WTC11 (cell line): Measurements from ENCODE around the gene ASMTL. TPM values are rescaled to one million over a fixed set of nuclear protein-coding genes. Genes with fewer than 3 reads are reported as not detected.
"Not testable (repeated sequence)": the region's sequence is repeated elsewhere in the genome, so short reads cannot be mapped to it uniquely, and the experiment has no call there.

Experiments
- ATAC-seq: fragments of 200-7000 bp; cut with Tn5 transposase; 2 replicates; pipeline ENCODE4 v1.10.0; 2021; ENCODE audit warnings: mild to moderate bottlenecking, moderate library complexity
- CTCF ChIA-PET: fragments of 300-600 bp; sonication (Branson Sonifier 250); formaldehyde crosslinking; loops from one replicate; lab custom pipeline; 2021; ENCODE audit warnings: antibody characterized with exemption; lab: Charles Lee
- POLR2A ChIA-PET: fragments of 350-600 bp; sonication (Branson Sonifier 250); formaldehyde crosslinking; loops from one replicate; lab custom pipeline; 2021; ENCODE audit warnings: antibody characterized with exemption; lab: Charles Lee
- DNase-seq: peaks from one replicate; pipeline ENCODE4 v3.0.0; 2021; ENCODE audit warnings: low spot score
- H3K27ac Mint-ChIP-seq: 2 replicates; pipeline ENCODE4 v1.8.0; 2021; ENCODE audit warnings: mixed read lengths
- H3K27me3 Mint-ChIP-seq: 2 replicates; pipeline ENCODE4 v1.8.0; 2021; ENCODE audit warnings: low read depth, mild to moderate bottlenecking, moderate library complexity, mixed read lengths
- H3K36me3 Mint-ChIP-seq: 2 replicates; pipeline ENCODE4 v1.8.0; 2021; ENCODE audit warnings: mixed read lengths
- H3K4me1 Mint-ChIP-seq: 2 replicates; pipeline ENCODE4 v1.8.0; 2022; ENCODE audit warnings: mixed read lengths
- H3K4me3 Mint-ChIP-seq: 2 replicates; pipeline ENCODE4 v1.8.0; 2021; ENCODE audit warnings: mild to moderate bottlenecking, moderate library complexity, mixed read lengths
- H3K9me3 Mint-ChIP-seq: 2 replicates; pipeline ENCODE4 v1.8.0; 2021; ENCODE audit warnings: mixed read lengths
- CBFB ChIP-seq: sonication (generic); formaldehyde crosslinking; IDR thresholded peaks from 2 replicates; pipeline ENCODE4 v1.8.1; 2022; ENCODE audit warnings: mild to moderate bottlenecking, low read depth, missing genetic modification reagents
- FOXK1 ChIP-seq: sonication (generic); formaldehyde crosslinking; IDR thresholded peaks from 2 replicates; pipeline ENCODE4 v1.8.0; 2022; ENCODE audit warnings: mild to moderate bottlenecking, moderate library complexity, missing genetic modification reagents
- GRHL2 ChIP-seq: fragments of 250-450 bp; sonication (Bioruptor Pico); IDR thresholded peaks from 2 replicates; pipeline ENCODE4 v1.8.0; 2022; ENCODE audit warnings: mild to moderate bottlenecking, moderate library complexity; ENCODE audit not compliant: insufficient replicate concordance, severe bottlenecking
- GTF2I ChIP-seq: fragments of 250-450 bp; sonication (Bioruptor Pico); conservative IDR thresholded peaks from 2 replicates; pipeline ENCODE4 v1.4.0; 2021; ENCODE audit warnings: mild to moderate bottlenecking
- JAZF1 ChIP-seq: fragments of 250-450 bp; sonication (Bioruptor Pico); IDR thresholded peaks from 2 replicates; pipeline ENCODE4 v1.9.0; 2021; ENCODE audit warnings: moderate library complexity, mild to moderate bottlenecking, inconsistent platforms
- NFATC4 ChIP-seq: fragments of 250-450 bp; sonication (Bioruptor Pico); IDR thresholded peaks from 2 replicates; pipeline ENCODE4 v1.9.0; 2021; ENCODE audit warnings: mild to moderate bottlenecking
- NR3C1 ChIP-seq: sonication (generic); formaldehyde crosslinking; conservative IDR thresholded peaks from 2 replicates; pipeline ENCODE4 v1.8.1; 2023; ENCODE audit warnings: low read depth, mild to moderate bottlenecking, missing genetic modification reagents
- TCF7 ChIP-seq: sonication (generic); formaldehyde crosslinking; IDR thresholded peaks from 2 replicates; pipeline ENCODE4 v1.8.0; 2022; ENCODE audit warnings: mild to moderate bottlenecking, low read depth, missing genetic modification reagents, moderate library complexity
- ZNF138 ChIP-seq: sonication (generic); formaldehyde crosslinking; conservative IDR thresholded peaks from 2 replicates; pipeline ENCODE4 v1.8.1; 2022; ENCODE audit warnings: mild to moderate bottlenecking, moderate library complexity, missing genetic modification reagents
- total RNA-seq: library from RNA; stranded (reverse); gene quantifications from 3 replicates; pipeline ENCODE4 v1.2.3, GENCODE V29; 2021
- TF ChIP-seq, protein P1 (sequence below): sonication (generic); formaldehyde crosslinking; IDR thresholded peaks from 2 replicates; pipeline ENCODE4 v1.8.0; 2022; ENCODE audit warnings: mild to moderate bottlenecking, missing genetic modification reagents
- TF ChIP-seq, protein P2 (sequence below): fragments of 250-450 bp; sonication (Bioruptor Pico); IDR thresholded peaks from 2 replicates; pipeline ENCODE4 v1.9.0; 2021; ENCODE audit warnings: mild to moderate bottlenecking, borderline replicate concordance
- TF ChIP-seq, protein P3 (sequence below): sonication (generic); formaldehyde crosslinking; IDR thresholded peaks from 2 replicates; pipeline ENCODE4 v1.8.1; 2023; ENCODE audit warnings: mild to moderate bottlenecking, missing genetic modification reagents
- TF ChIP-seq, protein P4 (sequence below): fragments of 250-450 bp; sonication (Bioruptor Pico); IDR thresholded peaks from 2 replicates; pipeline ENCODE4 v1.8.0; 2021; ENCODE audit warnings: mild to moderate bottlenecking
- TF ChIP-seq, protein P5 (sequence below): sonication (generic); formaldehyde crosslinking; IDR thresholded peaks from 2 replicates; pipeline ENCODE4 v1.8.1; 2023; ENCODE audit warnings: mild to moderate bottlenecking, missing genetic modification reagents
- TF ChIP-seq, protein P6 (sequence below): sonication (generic); formaldehyde crosslinking; conservative IDR thresholded peaks from 2 replicates; pipeline ENCODE4 v1.8.1; 2022; ENCODE audit warnings: mild to moderate bottlenecking, missing genetic modification reagents

Gene ASMTL
- total RNA-seq, 1 experiment from 2014 or later = 70.6 TPM

DNA sequence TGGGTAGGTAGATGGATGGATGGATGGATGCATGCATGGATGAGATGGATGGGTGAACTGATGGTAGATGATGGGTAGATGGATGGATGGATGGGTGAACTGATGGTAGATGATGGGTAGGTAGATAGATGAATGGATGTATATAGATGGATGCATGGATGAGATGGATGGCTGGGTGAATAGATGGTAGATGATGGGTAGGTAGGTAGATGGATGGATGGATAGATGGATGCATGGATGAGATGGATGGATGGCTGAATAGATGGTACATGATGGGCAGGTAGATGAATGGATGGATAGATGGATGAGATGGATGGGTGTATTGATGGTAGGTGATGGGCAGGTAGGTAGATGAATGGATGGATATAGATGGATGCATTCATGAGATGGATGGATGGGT lies 45.7 kb downstream of the ASMTL start:
- ChIA-PET POLR2A (no interaction called here), CTCF (no interaction called here)
- no peaks in the 10 kb centered on the region for H3K9me3 Mint-ChIP-seq
- peaks cover 9% of the 10 kb centered on the region for H3K36me3 Mint-ChIP-seq
- H3K4me1 Mint-ChIP-seq = no peaks in the 10 kb centered on the region
- H3K27me3 Mint-ChIP-seq = no peaks in the 10 kb centered on the region
- DNase-seq = no peak
- TF ChIP-seq TCF7 (no peak), CBFB (CRISPR knock-in tag) (no peak), FOXK1 (no peak), GTF2I (no peak), NFATC4 (CRISPR knock-in tag) (no peak), ZNF138 (no peak), NR3C1 (CRISPR knock-in tag) (no peak), JAZF1 (no peak), GRHL2 (CRISPR knock-in tag) (no peak)
- TF ChIP-seq, protein P1, sequence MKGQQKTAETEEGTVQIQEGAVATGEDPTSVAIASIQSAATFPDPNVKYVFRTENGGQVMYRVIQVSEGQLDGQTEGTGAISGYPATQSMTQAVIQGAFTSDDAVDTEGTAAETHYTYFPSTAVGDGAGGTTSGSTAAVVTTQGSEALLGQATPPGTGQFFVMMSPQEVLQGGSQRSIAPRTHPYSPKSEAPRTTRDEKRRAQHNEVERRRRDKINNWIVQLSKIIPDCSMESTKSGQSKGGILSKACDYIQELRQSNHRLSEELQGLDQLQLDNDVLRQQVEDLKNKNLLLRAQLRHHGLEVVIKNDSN (CRISPR knock-in tag) = no peak
- TF ChIP-seq, protein P2, sequence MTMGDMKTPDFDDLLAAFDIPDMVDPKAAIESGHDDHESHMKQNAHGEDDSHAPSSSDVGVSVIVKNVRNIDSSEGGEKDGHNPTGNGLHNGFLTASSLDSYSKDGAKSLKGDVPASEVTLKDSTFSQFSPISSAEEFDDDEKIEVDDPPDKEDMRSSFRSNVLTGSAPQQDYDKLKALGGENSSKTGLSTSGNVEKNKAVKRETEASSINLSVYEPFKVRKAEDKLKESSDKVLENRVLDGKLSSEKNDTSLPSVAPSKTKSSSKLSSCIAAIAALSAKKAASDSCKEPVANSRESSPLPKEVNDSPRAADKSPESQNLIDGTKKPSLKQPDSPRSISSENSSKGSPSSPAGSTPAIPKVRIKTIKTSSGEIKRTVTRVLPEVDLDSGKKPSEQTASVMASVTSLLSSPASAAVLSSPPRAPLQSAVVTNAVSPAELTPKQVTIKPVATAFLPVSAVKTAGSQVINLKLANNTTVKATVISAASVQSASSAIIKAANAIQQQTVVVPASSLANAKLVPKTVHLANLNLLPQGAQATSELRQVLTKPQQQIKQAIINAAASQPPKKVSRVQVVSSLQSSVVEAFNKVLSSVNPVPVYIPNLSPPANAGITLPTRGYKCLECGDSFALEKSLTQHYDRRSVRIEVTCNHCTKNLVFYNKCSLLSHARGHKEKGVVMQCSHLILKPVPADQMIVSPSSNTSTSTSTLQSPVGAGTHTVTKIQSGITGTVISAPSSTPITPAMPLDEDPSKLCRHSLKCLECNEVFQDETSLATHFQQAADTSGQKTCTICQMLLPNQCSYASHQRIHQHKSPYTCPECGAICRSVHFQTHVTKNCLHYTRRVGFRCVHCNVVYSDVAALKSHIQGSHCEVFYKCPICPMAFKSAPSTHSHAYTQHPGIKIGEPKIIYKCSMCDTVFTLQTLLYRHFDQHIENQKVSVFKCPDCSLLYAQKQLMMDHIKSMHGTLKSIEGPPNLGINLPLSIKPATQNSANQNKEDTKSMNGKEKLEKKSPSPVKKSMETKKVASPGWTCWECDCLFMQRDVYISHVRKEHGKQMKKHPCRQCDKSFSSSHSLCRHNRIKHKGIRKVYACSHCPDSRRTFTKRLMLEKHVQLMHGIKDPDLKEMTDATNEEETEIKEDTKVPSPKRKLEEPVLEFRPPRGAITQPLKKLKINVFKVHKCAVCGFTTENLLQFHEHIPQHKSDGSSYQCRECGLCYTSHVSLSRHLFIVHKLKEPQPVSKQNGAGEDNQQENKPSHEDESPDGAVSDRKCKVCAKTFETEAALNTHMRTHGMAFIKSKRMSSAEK = no peak
- TF ChIP-seq, protein P3, sequence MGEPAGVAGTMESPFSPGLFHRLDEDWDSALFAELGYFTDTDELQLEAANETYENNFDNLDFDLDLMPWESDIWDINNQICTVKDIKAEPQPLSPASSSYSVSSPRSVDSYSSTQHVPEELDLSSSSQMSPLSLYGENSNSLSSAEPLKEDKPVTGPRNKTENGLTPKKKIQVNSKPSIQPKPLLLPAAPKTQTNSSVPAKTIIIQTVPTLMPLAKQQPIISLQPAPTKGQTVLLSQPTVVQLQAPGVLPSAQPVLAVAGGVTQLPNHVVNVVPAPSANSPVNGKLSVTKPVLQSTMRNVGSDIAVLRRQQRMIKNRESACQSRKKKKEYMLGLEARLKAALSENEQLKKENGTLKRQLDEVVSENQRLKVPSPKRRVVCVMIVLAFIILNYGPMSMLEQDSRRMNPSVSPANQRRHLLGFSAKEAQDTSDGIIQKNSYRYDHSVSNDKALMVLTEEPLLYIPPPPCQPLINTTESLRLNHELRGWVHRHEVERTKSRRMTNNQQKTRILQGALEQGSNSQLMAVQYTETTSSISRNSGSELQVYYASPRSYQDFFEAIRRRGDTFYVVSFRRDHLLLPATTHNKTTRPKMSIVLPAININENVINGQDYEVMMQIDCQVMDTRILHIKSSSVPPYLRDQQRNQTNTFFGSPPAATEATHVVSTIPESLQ (CRISPR knock-in tag) = no peak
- TF ChIP-seq, protein P4, sequence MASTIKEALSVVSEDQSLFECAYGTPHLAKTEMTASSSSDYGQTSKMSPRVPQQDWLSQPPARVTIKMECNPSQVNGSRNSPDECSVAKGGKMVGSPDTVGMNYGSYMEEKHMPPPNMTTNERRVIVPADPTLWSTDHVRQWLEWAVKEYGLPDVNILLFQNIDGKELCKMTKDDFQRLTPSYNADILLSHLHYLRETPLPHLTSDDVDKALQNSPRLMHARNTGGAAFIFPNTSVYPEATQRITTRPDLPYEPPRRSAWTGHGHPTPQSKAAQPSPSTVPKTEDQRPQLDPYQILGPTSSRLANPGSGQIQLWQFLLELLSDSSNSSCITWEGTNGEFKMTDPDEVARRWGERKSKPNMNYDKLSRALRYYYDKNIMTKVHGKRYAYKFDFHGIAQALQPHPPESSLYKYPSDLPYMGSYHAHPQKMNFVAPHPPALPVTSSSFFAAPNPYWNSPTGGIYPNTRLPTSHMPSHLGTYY (CRISPR knock-in tag) = no peak
- TF ChIP-seq, protein P5, sequence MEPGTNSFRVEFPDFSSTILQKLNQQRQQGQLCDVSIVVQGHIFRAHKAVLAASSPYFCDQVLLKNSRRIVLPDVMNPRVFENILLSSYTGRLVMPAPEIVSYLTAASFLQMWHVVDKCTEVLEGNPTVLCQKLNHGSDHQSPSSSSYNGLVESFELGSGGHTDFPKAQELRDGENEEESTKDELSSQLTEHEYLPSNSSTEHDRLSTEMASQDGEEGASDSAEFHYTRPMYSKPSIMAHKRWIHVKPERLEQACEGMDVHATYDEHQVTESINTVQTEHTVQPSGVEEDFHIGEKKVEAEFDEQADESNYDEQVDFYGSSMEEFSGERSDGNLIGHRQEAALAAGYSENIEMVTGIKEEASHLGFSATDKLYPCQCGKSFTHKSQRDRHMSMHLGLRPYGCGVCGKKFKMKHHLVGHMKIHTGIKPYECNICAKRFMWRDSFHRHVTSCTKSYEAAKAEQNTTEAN (CRISPR knock-in tag) = no peak
- TF ChIP-seq, protein P6, sequence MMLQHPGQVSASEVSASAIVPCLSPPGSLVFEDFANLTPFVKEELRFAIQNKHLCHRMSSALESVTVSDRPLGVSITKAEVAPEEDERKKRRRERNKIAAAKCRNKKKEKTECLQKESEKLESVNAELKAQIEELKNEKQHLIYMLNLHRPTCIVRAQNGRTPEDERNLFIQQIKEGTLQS (CRISPR knock-in tag) = no peak
- no peak overlapping the region for H3K27ac Mint-ChIP-seq
- ATAC-seq = no peak
- H3K4me3 Mint-ChIP-seq = no peak overlapping the region

DNA sequence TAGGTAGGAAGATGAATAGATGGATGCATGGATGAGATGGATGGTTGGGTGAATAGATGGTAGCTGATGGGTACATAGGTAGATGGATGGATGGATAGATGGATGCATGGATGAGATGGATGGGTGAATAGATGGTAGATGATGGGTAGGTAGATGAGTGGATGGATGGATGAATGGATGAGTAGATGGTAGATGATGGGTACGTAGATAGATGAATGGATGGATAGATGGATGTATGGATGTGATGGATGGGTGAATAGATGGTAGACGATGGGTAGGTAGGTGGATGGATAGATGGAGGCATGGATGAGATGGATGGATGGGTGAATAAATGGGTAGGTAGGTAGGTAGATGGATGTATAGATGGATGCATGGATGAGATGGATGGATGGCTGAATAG lies 46.9 kb downstream of the ASMTL start:
- H3K27ac Mint-ChIP-seq, POLR2A ChIA-PET: not testable (repeated sequence)

DNA sequence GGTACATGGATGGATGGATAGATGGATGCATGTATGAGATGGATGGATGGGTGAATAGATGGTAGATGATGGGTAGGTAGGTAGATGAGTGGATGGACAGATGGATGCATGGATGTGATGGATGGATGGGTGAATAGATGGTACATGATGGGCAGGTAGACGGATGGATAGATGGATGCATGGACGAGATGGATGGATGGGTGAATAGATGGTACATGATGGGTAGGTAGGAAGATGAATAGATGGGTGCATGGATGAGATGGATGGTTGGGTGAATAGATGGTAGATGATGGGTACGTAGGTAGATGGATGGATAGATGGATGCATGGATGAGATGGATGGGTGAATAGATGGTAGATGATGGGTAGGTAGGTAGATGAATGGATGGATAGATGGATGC lies 48.8 kb downstream of the ASMTL start:
- ATAC-seq, H3K4me3 Mint-ChIP-seq, CTCF ChIA-PET, H3K4me1 Mint-ChIP-seq, H3K9me3 Mint-ChIP-seq, POLR2A ChIA-PET, H3K36me3 Mint-ChIP-seq, DNase-seq, H3K27me3 Mint-ChIP-seq, H3K27ac Mint-ChIP-seq: not testable (repeated sequence)

More for the DNA sequence above, 46.9 kb downstream of the ASMTL start:
- ATAC-seq, H3K9me3 Mint-ChIP-seq, H3K4me3 Mint-ChIP-seq, H3K36me3 Mint-ChIP-seq, H3K4me1 Mint-ChIP-seq, CTCF ChIA-PET, H3K27me3 Mint-ChIP-seq, DNase-seq: not testable (repeated sequence)
